Measurements from ENCODE around the gene RPS14.
"Not testable (repeated sequence)": the region's sequence is repeated elsewhere in the genome, so short reads cannot be mapped to it uniquely, and the experiment has no call there.

Gene RPS14

GRCh38 chr5:150479416-150479815 is 29.9 kb upstream of the RPS14 start:
- DNase-seq = no peak

GRCh38 chr5:150476568-150476967 is 27.0 kb upstream of the RPS14 start:
- DNase-seq = not testable (repeated sequence)

GRCh38 chr5:150473673-150474358 is 24.3 kb upstream of the RPS14 start:
- DNase-seq = no peak

DNA sequence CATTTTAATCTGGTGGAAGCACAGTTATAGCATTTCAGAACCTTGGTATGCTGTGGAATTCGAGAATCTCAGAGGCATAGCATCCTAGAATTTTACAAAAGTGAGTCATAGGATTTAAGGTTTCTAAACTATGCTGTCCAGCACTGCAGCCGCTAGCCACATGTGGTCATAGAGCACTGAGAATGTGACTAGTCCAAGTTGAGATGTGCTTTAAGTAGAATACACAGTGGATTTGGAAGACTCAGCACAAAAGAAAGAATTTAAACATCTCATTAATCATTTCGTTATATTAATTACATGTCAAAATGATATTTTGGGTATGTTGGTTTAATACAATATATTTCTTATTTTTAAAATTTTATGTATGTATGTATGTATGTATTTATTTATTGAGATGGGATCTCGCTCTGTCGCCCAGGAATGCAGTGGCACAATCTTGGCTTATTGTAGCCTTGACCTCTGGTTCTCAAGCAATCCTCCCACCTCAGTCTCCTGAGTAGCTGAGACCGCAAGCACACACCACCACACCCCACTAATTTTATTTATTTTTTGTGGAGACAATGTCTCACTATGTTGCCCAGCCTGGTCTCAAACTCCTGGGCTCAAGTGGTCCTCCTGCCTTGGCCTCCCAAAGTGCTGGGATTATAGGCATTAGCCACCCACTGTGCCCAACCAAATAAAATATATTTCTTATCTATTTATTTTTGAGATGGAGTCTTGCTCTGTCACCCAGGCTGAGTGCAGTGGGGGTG is 20.4 kb upstream of the RPS14 start:
- no peak for DNase-seq

GRCh38 chr5:150468206-150468605 is 18.7 kb upstream of the RPS14 start:
- DNase-seq = no peak

DNA sequence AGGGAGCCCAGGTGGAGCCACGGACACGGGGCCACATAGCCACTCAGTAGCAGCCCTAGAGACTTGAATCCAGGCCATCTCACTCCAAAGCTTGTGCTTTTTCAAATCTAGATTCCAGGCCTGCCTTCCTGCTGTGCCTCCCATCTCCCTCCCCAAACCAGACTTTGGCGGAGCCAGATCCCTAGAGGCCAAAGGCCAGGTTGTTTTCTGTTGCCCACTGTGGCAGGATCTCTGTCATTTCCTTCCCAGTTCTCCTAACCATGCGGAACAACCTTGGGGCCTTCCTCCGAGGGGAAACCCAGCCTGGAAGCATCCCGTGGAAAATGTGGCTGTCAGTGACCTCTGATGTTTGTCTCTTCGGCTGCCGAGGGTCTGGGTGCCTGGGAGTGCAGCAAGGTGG is 16.4 kb upstream of the RPS14 start:
- no peak for DNase-seq

GRCh38 chr5:150464554-150465012 is 15.0 kb upstream of the RPS14 start:
- no peak for DNase-seq

- DNase-seq = no peak
These were observed 11.7 kb upstream of the RPS14 start for GRCh38 chr5:150461231-150461630.

DNA sequence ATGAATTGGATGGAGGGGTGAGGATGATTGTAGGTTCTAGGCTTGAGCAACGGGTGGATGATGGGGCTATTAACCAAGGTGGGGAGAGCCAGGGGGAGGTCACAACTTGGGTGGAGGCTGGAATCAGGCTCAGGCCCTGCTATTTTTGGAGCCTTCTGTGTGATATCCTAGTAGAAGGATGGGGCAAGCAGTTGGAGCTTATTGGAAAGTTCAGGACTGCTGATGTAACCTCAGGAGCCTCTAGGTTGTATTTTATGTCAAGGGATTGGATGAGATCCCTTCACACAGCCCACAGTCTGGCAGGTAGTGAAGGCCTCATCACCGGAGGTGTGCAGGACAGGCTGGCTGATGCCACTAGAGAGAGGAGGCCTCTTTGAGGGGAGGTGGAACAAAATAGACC is 11.2 kb upstream of the RPS14 start:
- no peak for DNase-seq

GRCh38 chr5:150458802-150459557 is 9.4 kb upstream of the RPS14 start:
- DNase-seq = peak; percentile 57 to 73

GRCh38 chr5:150457562-150458240 is 8.2 kb upstream of the RPS14 start:
- no peak for DNase-seq

GRCh38 chr5:150457121-150457520 is 7.6 kb upstream of the RPS14 start:
- DNase-seq = no peak

DNA sequence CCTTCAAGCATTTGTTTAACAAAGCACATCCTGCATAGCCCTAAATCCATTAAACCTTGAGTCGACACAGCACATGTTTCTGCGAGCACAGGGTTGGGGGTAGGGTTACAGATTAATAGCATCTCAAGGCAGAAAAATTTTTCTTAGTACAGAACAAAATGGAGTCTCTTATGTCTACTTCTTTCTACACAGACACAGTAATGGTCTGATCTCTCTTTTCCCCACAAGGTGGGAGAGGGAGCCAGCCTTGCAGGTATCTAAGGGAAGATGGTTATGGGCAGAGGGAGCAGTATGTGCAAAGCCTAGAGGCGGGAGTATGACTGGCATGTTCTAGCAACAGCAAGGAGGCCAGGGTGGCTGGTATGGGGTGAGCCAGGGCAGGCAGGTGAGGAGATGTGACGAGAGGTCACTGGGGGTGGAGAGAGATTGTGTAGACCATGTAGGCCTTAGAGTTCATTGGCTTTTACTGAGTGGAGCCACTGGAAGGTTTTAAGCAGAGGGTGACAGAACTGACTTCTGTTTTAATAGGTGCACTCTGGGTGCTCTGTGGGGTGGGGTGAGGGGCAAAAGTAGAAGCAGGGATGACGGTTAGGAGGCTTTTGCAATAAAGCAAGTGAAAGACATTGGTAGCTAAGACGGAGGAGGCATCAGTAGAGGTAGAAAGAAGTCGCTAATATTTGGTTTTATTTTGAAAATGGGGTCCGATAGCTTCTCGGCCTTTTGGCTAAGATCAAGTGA is 5.1 kb upstream of the RPS14 start:
- no peak for DNase-seq

- DNase-seq = peak in 1 of 2 donors; percentile 74
These were observed 4.5 kb upstream of the RPS14 start for GRCh38 chr5:150454027-150454426.

- no peak for DNase-seq
These were observed 3.4 kb upstream of the RPS14 start for GRCh38 chr5:150452914-150453313.

DNA sequence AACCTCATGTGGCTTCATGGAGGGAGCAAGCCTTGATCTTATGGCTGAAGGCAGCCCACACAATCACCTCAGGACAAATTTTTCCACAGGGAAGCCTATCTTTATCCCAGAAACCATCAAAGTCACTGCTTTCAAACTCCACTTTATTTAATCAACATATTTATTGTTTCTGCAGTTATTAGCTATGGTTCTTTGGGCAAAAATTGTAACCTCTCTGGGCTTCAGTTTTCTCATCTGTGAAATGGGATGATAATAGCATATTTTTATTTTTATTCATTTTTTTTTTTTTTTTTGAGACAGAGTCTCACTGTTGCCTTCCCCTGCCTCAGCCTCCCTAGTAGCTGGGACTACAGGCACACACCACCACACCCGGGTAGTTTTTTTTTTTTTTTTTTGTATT is 2.1 kb upstream of the RPS14 start:
- DNase-seq = no peak

DNA sequence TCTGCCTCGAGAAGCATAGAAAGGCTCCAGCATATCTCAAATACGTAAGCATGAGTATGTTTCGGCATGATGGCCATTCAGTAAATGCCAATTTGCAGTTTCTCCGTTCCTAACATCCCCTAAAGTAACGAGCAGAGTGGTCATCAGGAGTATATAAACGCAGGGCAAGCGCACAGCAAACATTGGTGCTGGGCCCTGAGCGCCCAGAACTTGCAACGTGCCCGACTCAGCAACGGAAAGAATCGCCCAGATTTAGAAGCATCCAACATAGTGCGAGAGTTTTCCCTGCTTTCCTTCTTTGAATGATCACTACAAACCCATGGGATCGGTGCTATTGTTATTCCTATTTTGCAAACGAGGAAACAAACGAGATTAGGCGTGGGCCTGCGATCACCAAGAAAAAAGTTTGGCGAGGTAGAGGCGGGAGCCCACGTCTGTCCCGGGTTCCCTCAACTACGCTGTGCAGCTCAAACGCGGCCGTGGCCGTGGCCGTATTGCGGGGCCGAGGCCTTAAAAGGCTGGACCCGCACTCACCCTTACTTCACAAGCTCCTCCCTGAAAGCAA is 505 bp downstream of the RPS14 start:
- no peak for DNase-seq

- no peak for DNase-seq
These were observed 1.2 kb downstream of the RPS14 start for GRCh38 chr5:150448334-150448733.

GRCh38 chr5:150447188-150447587 is 2.4 kb downstream of the RPS14 start:
- DNase-seq = no peak

DNA sequence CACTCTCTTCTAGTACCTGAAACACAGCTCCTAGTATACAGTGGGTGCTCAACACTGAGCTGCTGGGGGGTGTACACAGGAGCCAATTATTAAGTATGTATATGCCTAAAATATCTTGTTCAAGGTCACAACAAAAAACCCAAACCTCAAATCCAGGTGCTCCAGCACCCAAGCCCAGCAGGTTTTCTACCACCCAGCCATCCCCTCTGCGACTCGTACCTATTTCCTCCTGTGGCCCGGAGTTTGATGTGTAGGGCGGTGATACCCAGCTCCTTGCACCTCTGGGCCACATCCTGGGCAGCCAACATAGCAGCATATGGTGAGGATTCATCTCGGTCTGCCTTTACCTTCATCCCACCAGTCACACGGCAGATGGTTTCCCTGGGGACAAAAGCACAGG is 3.0 kb downstream of the RPS14 start:
- DNase-seq = no peak

DNA sequence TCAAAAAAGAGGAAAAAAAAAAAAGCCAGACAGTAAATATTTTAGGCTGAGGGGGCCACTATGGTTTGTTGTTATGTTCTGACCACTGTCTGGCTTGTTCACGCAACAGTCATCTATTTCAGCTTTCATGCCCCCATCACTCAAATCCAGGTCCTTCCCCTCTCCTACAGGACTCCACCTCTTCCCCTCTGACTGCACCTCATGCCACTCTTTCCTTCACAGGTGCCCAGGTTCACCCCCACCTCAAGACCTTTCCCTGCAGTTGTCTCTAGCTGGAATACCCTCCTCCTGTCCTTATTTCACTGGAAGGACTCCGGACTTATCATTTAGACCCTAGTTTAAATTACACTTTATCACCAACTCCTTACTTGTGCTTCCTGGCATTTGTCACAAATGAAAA is 3.5 kb downstream of the RPS14 start:
- no peak for DNase-seq

DNA sequence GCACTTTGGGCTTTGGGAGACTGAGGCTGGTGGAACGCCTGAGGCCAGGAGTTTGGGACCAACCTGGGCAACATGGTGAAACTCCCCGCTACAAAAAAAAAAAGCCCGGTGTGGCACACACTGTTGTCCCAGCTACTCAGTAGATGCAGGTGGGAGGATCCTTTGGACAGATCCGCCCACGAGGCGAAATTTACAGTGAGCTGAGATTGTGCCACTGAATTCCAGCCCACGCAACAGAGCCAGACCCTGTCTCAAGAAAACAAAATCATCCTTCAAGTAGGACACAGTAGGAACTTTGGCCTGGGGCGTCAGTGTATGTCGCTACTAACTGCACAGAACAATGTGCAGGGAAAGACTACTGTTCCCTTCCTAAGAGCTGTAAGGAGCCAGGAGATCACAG is 4.8 kb downstream of the RPS14 start:
- no peak for DNase-seq
